T-helper 2 cell treated with Interferon-gamma antibody and Interleukin-4, amounts not matched to agents 100 ng/mL and 5 ng/mL, for 36 hours (primary cell): ENCODE measurements around the gene FN3KRP. TPM values are rescaled to one million over a fixed set of nuclear protein-coding genes. Genes with fewer than 3 reads are reported as not detected.
"Not testable (repeated sequence)": the region's sequence is repeated elsewhere in the genome, so short reads cannot be mapped to it uniquely, and the experiment has no call there.

ENCODE experiments used
- intact Hi-C: fragments of 100-400 bp; cut with micrococcal nuclease; formaldehyde crosslinking; loops from one replicate; pipeline ENCODE4 v1.15.1; 2023
- total RNA-seq: library from RNA; stranded (reverse); gene quantifications from 2 replicates; pipeline ENCODE4 v1.2.3, GENCODE V29; 2022

FN3KRP gene
- total RNA-seq, 1 donor from 2014 or later: 41.0 TPM

GRCh38 chr17:82740906-82741759 is 24.6 kb downstream of the FN3KRP start:
- intact Hi-C loops: no loop called here

DNA sequence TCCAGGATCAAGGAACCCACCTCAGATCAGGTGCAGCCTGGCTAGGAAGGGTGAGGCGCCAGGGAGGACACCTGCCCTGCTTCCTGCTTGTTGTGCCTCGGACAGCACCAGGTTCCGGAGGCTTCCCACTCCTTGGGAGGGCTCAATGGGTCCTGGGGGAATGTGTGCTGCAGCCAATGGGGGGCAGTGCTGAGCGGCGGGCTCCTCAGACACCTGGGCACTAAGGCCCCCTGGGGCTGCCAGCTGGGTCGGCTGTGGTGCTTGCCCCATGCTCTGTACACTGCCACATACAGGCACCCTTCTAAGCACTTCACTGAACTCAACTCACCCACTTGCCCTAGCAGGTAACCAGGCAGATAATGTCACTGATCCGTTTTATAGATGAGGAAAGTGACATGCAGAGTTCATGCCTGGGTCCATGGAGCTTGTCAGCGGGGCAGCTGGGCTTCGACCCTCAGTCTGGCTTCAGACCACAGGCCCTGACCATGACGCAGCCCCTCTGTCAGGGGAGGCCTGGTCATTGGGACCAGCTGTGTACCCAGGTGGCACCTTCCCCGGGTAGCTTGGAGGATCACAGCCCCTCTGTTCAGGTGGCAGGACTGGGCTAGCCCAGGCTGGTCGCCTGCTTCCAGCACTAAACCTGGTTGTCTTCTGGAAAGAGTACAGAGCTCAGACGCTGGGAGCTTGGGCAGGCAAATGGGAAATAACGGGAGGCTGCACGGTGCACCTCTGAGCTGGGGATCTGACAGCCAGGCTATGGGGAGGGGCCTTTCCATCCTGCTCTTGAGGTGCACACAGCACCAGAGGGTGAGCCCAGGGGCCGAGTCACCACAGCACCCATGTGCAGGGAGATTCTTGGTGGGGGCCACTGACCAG is 27.1 kb downstream of the FN3KRP start:
- intact Hi-C loops: no loop called here

DNA sequence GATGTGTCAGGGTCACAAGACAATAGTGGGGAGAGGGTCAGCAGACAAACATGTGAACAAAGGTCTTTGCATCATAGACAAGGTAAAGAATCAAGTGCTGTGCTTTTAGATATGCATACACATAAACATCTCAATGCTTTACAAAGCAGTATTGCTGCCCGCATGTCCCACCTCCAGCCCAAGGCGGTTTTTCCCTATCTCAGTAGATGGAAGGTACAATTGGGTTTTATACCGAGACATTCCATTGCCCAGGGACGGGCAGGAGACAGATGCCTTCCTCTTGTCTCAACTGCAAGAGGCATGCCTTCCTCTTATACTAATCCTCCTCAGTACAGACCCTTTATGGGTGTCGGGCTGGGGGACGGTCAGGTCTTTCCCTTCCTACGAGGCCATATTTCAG is 28.2 kb downstream of the FN3KRP start:
- intact Hi-C loops: not testable (repeated sequence)

GRCh38 chr17:82745524-82745923 is 29.0 kb downstream of the FN3KRP start:
- intact Hi-C loops: no loop called here

DNA sequence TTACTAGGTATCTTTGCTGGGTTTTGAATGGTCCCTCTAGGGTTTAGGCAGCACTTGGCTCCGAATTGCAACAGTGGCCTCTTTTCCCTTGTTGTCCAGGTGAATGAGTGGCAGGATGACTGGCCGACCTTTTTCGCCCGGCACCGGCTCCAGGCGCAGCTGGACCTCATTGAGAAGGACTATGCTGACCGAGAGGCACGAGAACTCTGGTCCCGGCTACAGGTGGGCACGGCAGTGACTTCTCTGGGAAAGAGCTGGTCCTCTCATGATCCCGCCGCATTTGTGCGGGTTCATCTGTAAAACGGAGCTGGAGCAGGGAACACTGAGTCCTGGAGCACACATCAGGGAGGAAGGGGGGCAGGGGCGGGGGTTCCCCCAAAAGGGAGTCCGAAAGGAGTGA is 32.2 kb downstream of the FN3KRP start:
- intact Hi-C loops: no loop called here

GRCh38 chr17:82750241-82750908 is 33.9 kb downstream of the FN3KRP start:
- intact Hi-C loops: loop anchor here (5.0 kb wide), 2 partner anchors 53 to 158 kb away; partner anchors contain the start of gene RAB40B

GRCh38 chr17:82751171-82751570 is 34.7 kb downstream of the FN3KRP start:
- intact Hi-C loops: loop anchor here (1.0 to 5.0 kb wide), 3 partner anchors 54 to 159 kb away; partner anchors contain the start of genes RAB40B and WDR45B

DNA sequence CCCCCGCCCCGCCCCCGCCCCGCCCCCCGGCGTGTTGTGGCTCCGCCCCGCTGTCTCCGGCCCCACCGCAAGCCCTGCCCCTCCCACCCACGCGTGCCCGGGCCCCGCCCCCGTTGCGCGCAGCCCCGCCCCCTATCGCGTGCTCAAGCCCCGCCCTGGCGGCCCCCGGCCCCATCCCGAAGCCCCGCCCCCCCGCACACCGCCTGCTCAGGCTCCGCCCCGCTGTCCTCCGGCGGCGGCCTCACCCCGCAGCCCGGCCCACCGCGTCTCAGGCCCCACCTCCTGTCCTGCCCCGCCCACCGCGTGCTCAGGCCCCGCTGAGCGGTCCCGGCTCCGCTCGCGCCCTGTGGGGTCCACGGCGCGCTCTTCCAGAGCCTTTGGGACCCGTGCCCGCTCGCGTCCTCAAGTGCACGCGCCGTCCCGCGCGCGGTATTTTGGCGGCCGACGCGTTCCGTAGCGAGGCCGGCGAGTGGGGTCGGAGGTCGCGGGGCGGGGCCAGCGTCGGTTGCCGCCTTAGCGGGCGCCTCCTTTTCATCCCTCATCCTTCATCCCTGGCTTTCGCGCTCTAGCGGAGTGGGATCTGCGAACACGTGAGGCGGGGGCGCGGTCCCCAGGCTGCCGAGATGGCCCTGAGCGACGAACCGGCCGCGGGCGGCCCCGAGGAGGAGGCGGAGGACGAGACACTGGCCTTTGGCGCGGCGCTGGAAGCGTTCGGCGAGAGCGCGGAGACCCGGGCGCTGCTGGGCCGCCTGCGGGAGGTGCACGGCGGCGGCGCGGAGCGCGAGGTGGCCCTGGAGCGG is 35.3 kb downstream of the FN3KRP start, which contains the start of gene TBCD:
Gene TBCD, plus strand, starts transcription at position 495 of the 800 bp plus-strand sequence. Its CDS starts 129 bp downstream, at position 624.
- intact Hi-C loops: loop anchor here (1.0 to 5.0 kb wide), 4 partner anchors 35 to 159 kb away; partner anchors contain the start of genes FN3KRP, RAB40B and WDR45B

- intact Hi-C loops: loop anchor here (1.0 to 5.0 kb wide), 3 partner anchors 36 to 160 kb away; partner anchors contain the start of genes FN3KRP and RAB40B
Observed at GRCh38 chr17:82752371-82753200, 36.1 kb downstream of the FN3KRP start.

DNA sequence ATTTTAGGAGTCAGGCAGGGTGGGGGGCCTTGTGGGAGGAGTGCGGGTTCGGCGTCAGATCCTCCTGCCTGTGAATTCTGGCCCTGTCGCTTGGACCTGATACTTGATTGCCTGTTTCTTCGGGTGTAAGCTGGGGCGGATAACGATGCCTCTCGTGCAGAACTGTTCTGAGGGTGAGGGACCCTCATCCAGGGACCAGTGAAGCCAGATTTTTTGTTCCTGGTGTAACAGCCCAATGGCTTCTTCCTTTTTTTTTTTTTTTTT is 36.6 kb downstream of the FN3KRP start:
- intact Hi-C loops: loop anchor here (5.0 kb wide), 2 partner anchors 56 to 161 kb away; partner anchors contain the start of gene RAB40B

DNA sequence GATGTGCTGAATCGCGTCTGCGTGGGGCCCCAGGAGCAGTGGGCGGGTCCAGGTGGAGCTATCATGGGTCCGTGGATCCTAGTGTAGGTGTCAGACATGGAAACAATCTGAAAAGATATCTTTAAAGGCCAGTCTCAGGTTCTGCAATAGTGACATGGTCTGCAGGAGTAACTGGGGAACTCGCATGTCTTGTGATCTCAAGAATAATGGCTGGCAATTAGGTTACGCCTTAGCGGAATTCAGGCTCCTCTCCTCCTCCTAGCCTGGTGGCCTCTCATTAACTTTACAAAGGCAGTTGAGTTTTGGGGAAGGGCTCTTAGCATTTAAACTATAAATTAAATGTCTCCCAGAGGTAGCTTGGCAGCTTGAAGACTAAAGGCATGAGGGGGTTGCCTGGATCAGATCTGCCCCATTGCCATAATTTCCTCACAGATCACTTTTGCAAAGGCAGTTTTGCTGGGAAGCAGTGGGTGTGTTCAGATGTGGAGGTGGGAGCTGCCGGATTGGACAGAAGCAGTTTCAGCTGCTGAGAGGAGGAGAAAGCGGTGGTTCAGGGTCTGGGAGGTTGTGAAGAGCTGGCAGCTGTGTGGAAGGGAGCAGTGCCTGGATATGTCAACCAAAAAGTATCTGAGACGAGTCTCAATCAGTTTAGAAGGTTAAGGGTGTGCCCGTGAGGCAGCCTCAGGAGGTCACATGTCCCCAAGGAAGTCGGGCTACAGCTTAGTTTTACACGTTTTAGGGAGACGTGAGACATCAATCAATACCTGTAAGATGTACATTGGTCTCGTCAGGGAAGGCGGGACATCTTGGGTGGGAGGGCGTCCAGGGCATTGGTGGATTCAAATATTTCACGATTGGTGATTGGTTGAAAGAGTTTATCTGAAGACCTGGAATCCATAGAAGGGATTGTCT is 38.0 kb downstream of the FN3KRP start:
- intact Hi-C loops: loop anchor here (5.0 kb wide), 2 partner anchors 57 to 162 kb away; partner anchors contain the start of gene RAB40B

- intact Hi-C loops: no loop called here
Observed at GRCh38 chr17:82756166-82756565, 39.7 kb downstream of the FN3KRP start.

- intact Hi-C loops: no loop called here
Observed at GRCh38 chr17:82765371-82765770, 48.9 kb downstream of the FN3KRP start.

DNA sequence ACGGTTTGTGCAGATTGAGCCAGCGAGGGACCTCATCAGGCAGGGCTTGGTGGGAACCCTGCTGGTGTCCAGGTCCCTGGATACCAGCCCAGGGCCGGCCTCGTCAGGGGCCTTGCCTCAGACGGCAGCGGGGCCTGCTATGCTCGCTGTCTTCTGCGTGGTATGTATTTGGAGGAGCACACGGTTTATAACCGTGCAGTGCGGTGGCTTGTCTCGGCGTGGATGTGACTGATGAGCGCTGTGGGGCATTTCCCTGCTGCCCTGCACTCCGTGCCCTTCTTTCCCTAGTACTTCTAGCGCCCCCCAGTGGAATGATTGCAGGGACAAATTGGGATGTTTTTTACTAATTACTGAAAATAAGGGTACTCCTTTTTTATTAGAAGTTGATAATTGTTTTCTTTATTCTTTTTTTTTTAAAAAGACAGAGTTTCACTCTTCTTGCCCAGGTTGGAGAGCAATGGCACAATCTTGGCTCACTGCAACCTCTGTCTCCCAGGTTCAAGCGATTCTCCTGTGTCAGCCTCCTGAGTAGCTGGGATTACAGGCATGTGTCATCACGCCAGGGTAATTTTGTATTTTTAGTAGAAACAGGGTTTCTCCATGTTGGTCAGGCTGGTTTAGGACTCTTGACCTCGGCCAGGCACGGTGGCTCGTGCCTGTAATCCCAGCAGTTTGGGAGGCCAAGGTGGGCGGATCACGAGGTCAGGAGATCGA is 50.7 kb downstream of the FN3KRP start:
- intact Hi-C loops: no loop called here

DNA sequence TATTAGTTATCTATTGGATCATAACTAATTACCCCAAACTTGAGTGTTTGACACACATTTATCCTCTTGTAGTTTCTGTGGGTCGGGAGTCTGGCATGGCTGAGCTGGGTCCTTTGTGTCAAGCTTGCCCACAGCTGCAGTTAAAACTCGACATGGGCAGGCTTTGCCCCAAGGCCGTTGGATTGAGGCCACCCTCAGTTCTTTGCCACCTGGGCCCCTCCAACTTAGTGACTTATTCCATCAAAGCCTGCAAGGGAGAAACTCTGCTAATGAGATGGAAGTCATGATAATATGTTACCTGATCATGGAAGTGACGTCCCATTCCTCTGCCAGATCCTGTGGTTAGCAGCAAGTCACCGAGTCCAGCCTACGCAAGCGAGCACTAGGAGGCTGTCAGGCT is 52.5 kb downstream of the FN3KRP start:
- intact Hi-C loops: no loop called here

DNA sequence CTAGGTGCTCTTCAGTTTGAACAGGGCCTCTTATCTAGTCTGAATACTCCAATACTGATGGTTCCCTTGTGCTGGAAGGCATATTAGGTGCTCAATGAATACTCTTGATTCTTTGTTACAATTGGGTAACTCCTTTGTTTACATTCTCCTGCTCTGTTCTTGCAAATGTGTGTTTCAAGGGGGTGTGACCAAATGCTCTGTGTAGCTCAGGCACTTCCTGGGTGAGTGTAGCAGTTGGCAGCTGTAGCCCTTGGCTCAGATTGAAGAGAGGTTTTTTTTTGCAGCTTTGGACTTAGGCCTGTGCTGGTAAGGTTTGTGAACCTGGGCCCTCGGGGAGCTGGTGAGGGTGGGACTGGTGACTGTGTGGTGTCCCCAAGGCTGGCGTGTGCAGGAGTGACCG is 55.5 kb downstream of the FN3KRP start:
- intact Hi-C loops: no loop called here

DNA sequence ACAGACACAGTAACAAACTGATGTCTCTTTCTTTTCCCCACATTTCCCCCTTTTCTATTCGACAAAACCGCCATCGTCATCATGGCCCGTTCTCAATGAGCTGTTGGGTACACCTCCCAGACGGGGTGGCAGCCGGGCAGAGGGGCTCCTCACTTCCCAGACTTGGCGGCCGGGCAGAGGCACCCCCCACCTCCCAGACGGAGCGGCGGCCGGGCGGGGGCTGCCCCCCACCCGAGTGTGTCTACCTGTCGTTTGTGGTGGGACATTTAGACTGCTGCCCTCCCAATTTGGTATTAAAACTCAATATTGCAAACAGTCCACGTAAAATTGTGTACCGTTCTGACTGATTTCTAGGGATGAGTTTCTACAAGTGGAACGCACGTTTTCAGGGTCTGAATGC is 58.0 kb downstream of the FN3KRP start:
- intact Hi-C loops: not testable (repeated sequence)
